Skeletal muscle satellite cell (primary cell): ENCODE data around the gene OSBPL9. TPM values are rescaled to one million over a fixed set of nuclear protein-coding genes. Genes with fewer than 3 reads are reported as not detected.

Source experiments
- H3K27me3 ChIP-seq: 2 replicates; pipeline ENCODE4 v1.7.0; 2013; ENCODE audit warnings: low read length; ENCODE audit not compliant: control insufficient read depth, insufficient read depth
- H3K36me3 ChIP-seq: 2 replicates; pipeline ENCODE4 v1.7.0; 2013; ENCODE audit warnings: mild to moderate bottlenecking, control low read depth, low read length; ENCODE audit not compliant: insufficient read depth
- H3K4me1 ChIP-seq: 2 replicates; pipeline ENCODE4 v1.7.0; 2013; ENCODE audit warnings: low read length; ENCODE audit not compliant: control insufficient read depth, insufficient read depth
- H3K4me2 ChIP-seq: 2 replicates; pipeline ENCODE4 v1.7.0; 2013; ENCODE audit warnings: mild to moderate bottlenecking, low read length
- H3K4me3 ChIP-seq: 2 replicates; pipeline ENCODE4 v1.7.0; 2013; ENCODE audit warnings: low read length
- H3K9ac ChIP-seq: 2 replicates; pipeline ENCODE4 v1.7.0; 2013; ENCODE audit warnings: mild to moderate bottlenecking, low read depth, low read length, moderate library complexity
- H3K9me3 ChIP-seq: replicated peaks from 2 replicates; pipeline ENCODE4 v1.7.0; 2013; ENCODE audit warnings: mild to moderate bottlenecking, control low read depth, low read length
- small RNA-seq: library from RNA; depleted of rRNA; stranded (forward); fragments of <200 nt; gene quantifications from one replicate; pipeline ENCODE3, GENCODE V24; 2012

Gene OSBPL9

GRCh38 chr1:51819810-51820209, 202.9 kb downstream of the OSBPL9 start:
- Histone ChIP-seq H3K27me3 (no peaks in the 10 kb centered on the region), H3K4me3 (no peak overlapping the region), H3K9ac (no peak overlapping the region), H3K36me3 (peaks cover 54% of the 10 kb centered on the region), H3K4me1 (no peaks in the 10 kb centered on the region), H3K9me3 (no peaks in the 10 kb centered on the region), H3K4me2 (no peak overlapping the region)

- no peaks in the 10 kb centered on the region for H3K27me3 ChIP-seq
- H3K36me3 ChIP-seq: peaks cover 51% of the 10 kb centered on the region
Observed at GRCh38 chr1:51829058-51829457, 212.2 kb downstream of the OSBPL9 start.

GRCh38 chr1:51833700-51834099, 216.8 kb downstream of the OSBPL9 start:
- Histone ChIP-seq H3K36me3 (peaks cover 57% of the 10 kb centered on the region), H3K4me3 (no peak overlapping the region), H3K4me2 (no peak overlapping the region), H3K9ac (no peak overlapping the region), H3K4me1 (no peaks in the 10 kb centered on the region), H3K9me3 (no peaks in the 10 kb centered on the region), H3K27me3 (no peaks in the 10 kb centered on the region)

More at GRCh38 chr1:51829058-51829457, 212.2 kb downstream of the OSBPL9 start:
- Histone ChIP-seq H3K4me2 (no peak overlapping the region), H3K4me1 (no peaks in the 10 kb centered on the region), H3K9ac (no peak overlapping the region), H3K4me3 (no peak overlapping the region), H3K9me3 (no peaks in the 10 kb centered on the region)

GRCh38 chr1:51837243-51837642, 220.4 kb downstream of the OSBPL9 start:
- Histone ChIP-seq H3K9me3 (no peaks in the 10 kb centered on the region), H3K4me3 (no peak overlapping the region), H3K36me3 (peaks cover 52% of the 10 kb centered on the region), H3K9ac (no peak overlapping the region), H3K27me3 (no peaks in the 10 kb centered on the region), H3K4me2 (no peak overlapping the region), H3K4me1 (no peaks in the 10 kb centered on the region)

Small RNA genes within 50 kb of the gene (small RNA-seq; reads per million reads assigned to genes)
- gene AL050343.2: not detected
- not detected for gene RF00568
